ENCODE data around the gene NUP210L.
A peak's percentile ranks its signal among the peaks of the same experiment; 100 is the strongest.

NUP210L gene

GRCh38 chr1:154183046-154183915 is 28.4 kb upstream of the NUP210L start:
- peaks cover 2 to 5% of the 10 kb centered on the region in 2 donors for H3K36me3 ChIP-seq (ENCODE audit: control insufficient read depth in 1 of 2, insufficient read depth in 2 of 2, low read length in 2 of 2)
- no peaks in the 10 kb centered on the region for H3K27me3 ChIP-seq (ENCODE audit: control insufficient read depth in 1 of 2, insufficient read depth in 2 of 2, low read length in 2 of 2)
- peak overlapping the region; percentile 97 for H3K27ac ChIP-seq (ENCODE audit: low read depth, low read length)
- peaks cover 41 to 48% of the 10 kb centered on the region in 2 donors for H3K4me1 ChIP-seq (ENCODE audit: control insufficient read depth in 1 of 2, insufficient read depth in 2 of 2, low read length in 2 of 2)
- H3K4me3 ChIP-seq (ENCODE audit: low read depth in 1 of 2, low read length in 2 of 2) = peak overlapping the region; percentile 94 to 98
- H3K9ac ChIP-seq (ENCODE audit: low read depth in 1 of 2, low read length in 2 of 2) = peak overlapping the region; percentile 93 to 98
- H3K9me3 ChIP-seq (ENCODE audit: control insufficient read depth in 1 of 2, low read length in 2 of 2) = no peaks in the 10 kb centered on the region

GRCh38 chr1:154182344-154183045 is 27.6 kb upstream of the NUP210L start:
- H3K4me1 ChIP-seq (ENCODE audit: control insufficient read depth in 1 of 2, insufficient read depth in 2 of 2, low read length in 2 of 2) = peaks cover 49 to 56% of the 10 kb centered on the region in 2 donors

GRCh38 chr1:154181944-154182343 is 27.1 kb upstream of the NUP210L start:
- Histone ChIP-seq H3K27me3 (ENCODE audit: control insufficient read depth in 1 of 2, insufficient read depth in 2 of 2, low read length in 2 of 2) (no peaks in the 10 kb centered on the region), H3K36me3 (ENCODE audit: control insufficient read depth in 1 of 2, insufficient read depth in 2 of 2, low read length in 2 of 2) (peaks cover 2 to 5% of the 10 kb centered on the region in 2 donors), H3K4me1 (ENCODE audit: control insufficient read depth in 1 of 2, insufficient read depth in 2 of 2, low read length in 2 of 2) (peaks cover 53 to 61% of the 10 kb centered on the region in 2 donors), H3K9ac (ENCODE audit: low read depth in 1 of 2, low read length in 2 of 2) (peak overlapping the region; percentile 93 to 98), H3K9me3 (ENCODE audit: control insufficient read depth in 1 of 2, low read length in 2 of 2) (no peaks in the 10 kb centered on the region), H3K4me3 (ENCODE audit: low read depth in 1 of 2, low read length in 2 of 2) (peak overlapping the region; percentile 94 to 98), H3K27ac (ENCODE audit: low read depth, low read length) (peak overlapping the region; percentile 97)

More at GRCh38 chr1:154182344-154183045, 27.6 kb upstream of the NUP210L start:
- peak overlapping the region; percentile 93 to 98 for H3K9ac ChIP-seq (ENCODE audit: low read depth in 1 of 2, low read length in 2 of 2)
- peak overlapping the region; percentile 94 to 98 for H3K4me3 ChIP-seq (ENCODE audit: low read depth in 1 of 2, low read length in 2 of 2)
- peak overlapping the region; percentile 97 for H3K27ac ChIP-seq (ENCODE audit: low read depth, low read length)
- no peaks in the 10 kb centered on the region for H3K27me3 ChIP-seq (ENCODE audit: control insufficient read depth in 1 of 2, insufficient read depth in 2 of 2, low read length in 2 of 2)
- no peaks in the 10 kb centered on the region for H3K9me3 ChIP-seq (ENCODE audit: control insufficient read depth in 1 of 2, low read length in 2 of 2)
- H3K36me3 ChIP-seq (ENCODE audit: control insufficient read depth in 1 of 2, insufficient read depth in 2 of 2, low read length in 2 of 2) = peaks cover 2 to 5% of the 10 kb centered on the region in 2 donors

- H3K36me3 ChIP-seq (ENCODE audit: control insufficient read depth in 1 of 2, insufficient read depth in 2 of 2, low read length in 2 of 2) = peaks cover 12 to 14% of the 10 kb centered on the region in 2 donors
- H3K27me3 ChIP-seq (ENCODE audit: control insufficient read depth in 1 of 2, insufficient read depth in 2 of 2, low read length in 2 of 2) = no peaks in the 10 kb centered on the region
- H3K4me3 ChIP-seq (ENCODE audit: low read depth in 1 of 2, low read length in 2 of 2) = peak overlapping the region; percentile 30 to 61
- no peaks in the 10 kb centered on the region for H3K9me3 ChIP-seq (ENCODE audit: control insufficient read depth in 1 of 2, low read length in 2 of 2)
- H3K9ac ChIP-seq (ENCODE audit: low read depth in 1 of 2, low read length in 2 of 2) = peak overlapping the region; percentile 1 to 52
- no peak overlapping the region for H3K27ac ChIP-seq (ENCODE audit: low read depth, low read length)
- peaks cover 57 to 68% of the 10 kb centered on the region in 2 donors for H3K4me1 ChIP-seq (ENCODE audit: control insufficient read depth in 1 of 2, insufficient read depth in 2 of 2, low read length in 2 of 2)
Measured at GRCh38 chr1:154179946-154180687, 25.2 kb upstream of the NUP210L start.

- Histone ChIP-seq H3K9me3 (ENCODE audit: control insufficient read depth in 1 of 2, low read length in 2 of 2) (no peaks in the 10 kb centered on the region), H3K4me3 (ENCODE audit: low read depth in 1 of 2, low read length in 2 of 2) (peak overlapping the region; percentile 21 to 52), H3K27me3 (ENCODE audit: control insufficient read depth in 1 of 2, insufficient read depth in 2 of 2, low read length in 2 of 2) (no peaks in the 10 kb centered on the region), H3K36me3 (ENCODE audit: control insufficient read depth in 1 of 2, insufficient read depth in 2 of 2, low read length in 2 of 2) (peaks cover 14 to 18% of the 10 kb centered on the region in 2 donors), H3K9ac (ENCODE audit: low read depth in 1 of 2, low read length in 2 of 2) (peak overlapping the region; percentile 52 to 53), H3K4me1 (ENCODE audit: control insufficient read depth in 1 of 2, insufficient read depth in 2 of 2, low read length in 2 of 2) (peaks cover 57 to 68% of the 10 kb centered on the region in 2 donors), H3K27ac (ENCODE audit: low read depth, low read length) (peak overlapping the region; percentile 65)
Measured at GRCh38 chr1:154178911-154179811, 24.3 kb upstream of the NUP210L start.

- peaks cover 57 to 63% of the 10 kb centered on the region in 2 donors for H3K4me1 ChIP-seq (ENCODE audit: control insufficient read depth in 1 of 2, insufficient read depth in 2 of 2, low read length in 2 of 2)
Measured at GRCh38 chr1:154178013-154178412, 23.1 kb upstream of the NUP210L start.

GRCh38 chr1:154176337-154176736 is 21.5 kb upstream of the NUP210L start:
- Histone ChIP-seq H3K27me3 (ENCODE audit: control insufficient read depth in 1 of 2, insufficient read depth in 2 of 2, low read length in 2 of 2) (no peaks in the 10 kb centered on the region), H3K27ac (ENCODE audit: low read depth, low read length) (no peak overlapping the region), H3K9me3 (ENCODE audit: control insufficient read depth in 1 of 2, low read length in 2 of 2) (no peaks in the 10 kb centered on the region), H3K4me3 (ENCODE audit: low read depth in 1 of 2, low read length in 2 of 2) (no peak overlapping the region), H3K9ac (ENCODE audit: low read depth in 1 of 2, low read length in 2 of 2) (no peak overlapping the region), H3K36me3 (ENCODE audit: control insufficient read depth in 1 of 2, insufficient read depth in 2 of 2, low read length in 2 of 2) (peaks cover 31 to 42% of the 10 kb centered on the region in 2 donors), H3K4me1 (ENCODE audit: control insufficient read depth in 1 of 2, insufficient read depth in 2 of 2, low read length in 2 of 2) (peaks cover 55 to 56% of the 10 kb centered on the region in 2 donors)

More at GRCh38 chr1:154178013-154178412, 23.1 kb upstream of the NUP210L start:
- Histone ChIP-seq H3K27ac (ENCODE audit: low read depth, low read length) (no peak overlapping the region), H3K4me3 (ENCODE audit: low read depth in 1 of 2, low read length in 2 of 2) (peak overlapping the region; percentile 21 to 52), H3K27me3 (ENCODE audit: control insufficient read depth in 1 of 2, insufficient read depth in 2 of 2, low read length in 2 of 2) (no peaks in the 10 kb centered on the region), H3K9me3 (ENCODE audit: control insufficient read depth in 1 of 2, low read length in 2 of 2) (no peaks in the 10 kb centered on the region), H3K9ac (ENCODE audit: low read depth in 1 of 2, low read length in 2 of 2) (no peak overlapping the region), H3K36me3 (ENCODE audit: control insufficient read depth in 1 of 2, insufficient read depth in 2 of 2, low read length in 2 of 2) (peaks cover 14 to 27% of the 10 kb centered on the region in 2 donors)

- H3K4me1 ChIP-seq (ENCODE audit: control insufficient read depth in 1 of 2, insufficient read depth in 2 of 2, low read length in 2 of 2) = peaks cover 41% of the 10 kb centered on the region in 2 donors
- no peak overlapping the region for H3K27ac ChIP-seq (ENCODE audit: low read depth, low read length)
Measured at GRCh38 chr1:154174654-154175053, 19.8 kb upstream of the NUP210L start.

GRCh38 chr1:154171880-154172279 is 17.0 kb upstream of the NUP210L start:
- peaks cover 13% of the 10 kb centered on the region in 2 donors for H3K4me1 ChIP-seq (ENCODE audit: control insufficient read depth in 1 of 2, insufficient read depth in 2 of 2, low read length in 2 of 2)
- H3K27me3 ChIP-seq (ENCODE audit: control insufficient read depth in 1 of 2, insufficient read depth in 2 of 2, low read length in 2 of 2) = no peaks in the 10 kb centered on the region
- H3K36me3 ChIP-seq (ENCODE audit: control insufficient read depth in 1 of 2, insufficient read depth in 2 of 2, low read length in 2 of 2) = peaks cover 61 to 87% of the 10 kb centered on the region in 2 donors
- H3K9ac ChIP-seq (ENCODE audit: low read depth in 1 of 2, low read length in 2 of 2) = no peak overlapping the region
- H3K27ac ChIP-seq (ENCODE audit: low read depth, low read length) = no peak overlapping the region
- no peak overlapping the region for H3K4me3 ChIP-seq (ENCODE audit: low read depth in 1 of 2, low read length in 2 of 2)
- H3K9me3 ChIP-seq (ENCODE audit: control insufficient read depth in 1 of 2, low read length in 2 of 2) = no peaks in the 10 kb centered on the region

More at GRCh38 chr1:154174654-154175053, 19.8 kb upstream of the NUP210L start:
- Histone ChIP-seq H3K27me3 (ENCODE audit: control insufficient read depth in 1 of 2, insufficient read depth in 2 of 2, low read length in 2 of 2) (no peaks in the 10 kb centered on the region), H3K36me3 (ENCODE audit: control insufficient read depth in 1 of 2, insufficient read depth in 2 of 2, low read length in 2 of 2) (peaks cover 41 to 59% of the 10 kb centered on the region in 2 donors), H3K4me3 (ENCODE audit: low read depth in 1 of 2, low read length in 2 of 2) (no peak overlapping the region), H3K9me3 (ENCODE audit: control insufficient read depth in 1 of 2, low read length in 2 of 2) (no peaks in the 10 kb centered on the region), H3K9ac (ENCODE audit: low read depth in 1 of 2, low read length in 2 of 2) (no peak overlapping the region)

Data from duodenal mucosa (tissue), 2 donors.